Left lung (tissue), 10 donors: Measurements from ENCODE around the gene RAPGEF5. TPM values are rescaled to one million over a fixed set of nuclear protein-coding genes. Genes with fewer than 3 reads are reported as not detected.

ENCODE experiments used
- ATAC-seq: fragments of 200-7000 bp; cut with Tn5 transposase; one replicate; pipeline ENCODE4 v1.9.1; 2020; ENCODE audit warnings: moderate library complexity
- DNase-seq, 4 donors: peaks; one replicate each; pipeline ENCODE4 v3.0.0-alpha.2; 2013 to 2020
- H3K27ac ChIP-seq, 2 donors: fragments of 200-600 bp; sonication (generic) in 1 of 2; one replicate each; pipeline versions ENCODE4 v1.5.0 to v1.8.0; 2020 to 2021
- H3K27me3 ChIP-seq, 2 donors: fragments of 200-600 bp; sonication (generic) in 1 of 2; one replicate each; pipeline versions ENCODE4 v1.5.0 to v1.8.0; 2020 to 2021
- H3K36me3 ChIP-seq, 2 donors: fragments of 200-600 bp; sonication (generic) in 1 of 2; one replicate each; pipeline versions ENCODE4 v1.5.0 to v1.8.0; 2020 to 2021
- H3K4me1 ChIP-seq, 2 donors: fragments of 200-600 bp; one replicate each; pipeline ENCODE4 v1.8.0; 2021
- H3K4me3 ChIP-seq, 2 donors: fragments of 200-600 bp; sonication (generic) in 1 of 2; one replicate each; pipeline versions ENCODE4 v1.5.0 to v1.8.0; 2020 to 2021; ENCODE audit warnings: mild to moderate bottlenecking in 1 of 2
- H3K9me3 ChIP-seq, 2 donors: fragments of 200-600 bp; sonication (generic) in 1 of 2; one replicate each; pipeline versions ENCODE4 v1.5.0 to v1.8.0; 2020 to 2021
- CTCF ChIP-seq, 2 donors: fragments of 200-600 bp; sonication (generic) in 1 of 2; IDR thresholded peaks; one replicate each; pipeline versions ENCODE4 v1.5.0 to v1.8.0; 2021; ENCODE audit warnings: antibody characterized with exemption in 2 of 2
- intact Hi-C, 2 donors: fragments of 100-400 bp; cut with DNase I; formaldehyde crosslinking; loops; one replicate each; pipeline versions ENCODE4 v1.11.2 to v1.14.2; 2022
- polyA plus RNA-seq, 6 donors: library from polyadenylated mRNA; unstranded; fragments of 120-200 nt; gene quantifications; one replicate each; pipeline ENCODE4 v1.2.1, GENCODE V29; 2013; ENCODE audit not compliant: insufficient read length in 6 of 6
- total RNA-seq, 2 donors: library from RNA; stranded (reverse); fragmentation: NEBNext Ultra II Directional; extraction: Animal tissue kit (Norgen Biotek cat#: 25700); gene quantifications; one replicate each; pipeline ENCODE4 v1.2.1, GENCODE V29; 2021
- donor health status: DM: no; HTN: yes; CAD: no.
- donor health status: DM: no; HTN: no; CAD: no.

Gene RAPGEF5
- total and polyA plus RNA-seq, 8 donors, result 44.2 to 98.7 (median 81.7) TPM

- no peaks in the 10 kb centered on the region for H3K27me3 ChIP-seq
- H3K4me1 ChIP-seq, result peaks cover 0 to 9% of the 10 kb centered on the region in 2 donors
- peaks cover 0 to 20% of the 10 kb centered on the region in 2 donors for H3K36me3 ChIP-seq
- no peak overlapping the region for H3K27ac ChIP-seq
- TF ChIP-seq CTCF (IDR thresholded peaks at IDR 0.05), result no peak
- intact Hi-C loops, result no loop called here
- no peak for DNase-seq
- H3K9me3 ChIP-seq, result no peaks in the 10 kb centered on the region
- no peak overlapping the region for H3K4me3 ChIP-seq
- ATAC-seq, result no peak
These were observed 206.7 kb downstream of the RAPGEF5 start for GRCh38 chr7:22150221-22150620.

GRCh38 chr7:22147868-22148267 lies 209.1 kb downstream of the RAPGEF5 start:
- intact Hi-C loops, result no loop called here
- Histone ChIP-seq H3K27me3 (no peaks in the 10 kb centered on the region), H3K9me3 (no peaks in the 10 kb centered on the region), H3K4me1 (peaks cover 0 to 9% of the 10 kb centered on the region in 2 donors), H3K4me3 (no peak overlapping the region), H3K36me3 (peaks cover 0 to 32% of the 10 kb centered on the region in 2 donors), H3K27ac (peak overlapping the region in 1 of 2 donors; percentile 45)
- DNase-seq (no peak), ATAC-seq (no peak)
- TF ChIP-seq CTCF (IDR thresholded peaks at IDR 0.05), result no peak

- peaks cover 0 to 32% of the 10 kb centered on the region in 2 donors for H3K36me3 ChIP-seq
These were observed 209.9 kb downstream of the RAPGEF5 start for GRCh38 chr7:22146961-22147512.

GRCh38 chr7:22144950-22145349 lies 212.0 kb downstream of the RAPGEF5 start:
- H3K4me1 ChIP-seq, result peaks cover 0 to 9% of the 10 kb centered on the region in 2 donors
- no peak for TF ChIP-seq CTCF (IDR thresholded peaks at IDR 0.05)
- H3K9me3 ChIP-seq, result no peaks in the 10 kb centered on the region
- H3K27me3 ChIP-seq, result no peaks in the 10 kb centered on the region
- peaks cover 0 to 43% of the 10 kb centered on the region in 2 donors for H3K36me3 ChIP-seq
- H3K4me3 ChIP-seq, result no peak overlapping the region
- no peak overlapping the region for H3K27ac ChIP-seq
- intact Hi-C loops, result no loop called here
- DNase-seq (no peak), ATAC-seq (no peak)

More at GRCh38 chr7:22146961-22147512, 209.9 kb downstream of the RAPGEF5 start:
- DNase-seq, result peak in 2 of 4 donors; percentile 31 to 34
- intact Hi-C loops, result no loop called here
- Histone ChIP-seq H3K9me3 (no peaks in the 10 kb centered on the region), H3K4me1 (peaks cover 0 to 9% of the 10 kb centered on the region in 2 donors), H3K4me3 (no peak overlapping the region), H3K27me3 (no peaks in the 10 kb centered on the region), H3K27ac (no peak overlapping the region)
- ATAC-seq, result peak; percentile 73
- TF ChIP-seq CTCF (IDR thresholded peaks at IDR 0.05), result no peak

- ATAC-seq (no peak), DNase-seq (no peak)
- Histone ChIP-seq H3K27ac (peak overlapping the region in 1 of 2 donors; percentile 3), H3K4me1 (peaks cover 0 to 9% of the 10 kb centered on the region in 2 donors), H3K36me3 (peaks cover 0 to 46% of the 10 kb centered on the region in 2 donors), H3K4me3 (no peak overlapping the region), H3K9me3 (no peaks in the 10 kb centered on the region), H3K27me3 (no peaks in the 10 kb centered on the region)
- TF ChIP-seq CTCF (IDR thresholded peaks at IDR 0.05), result no peak
- intact Hi-C loops, result no loop called here
These were observed 213.5 kb downstream of the RAPGEF5 start for GRCh38 chr7:22143491-22143890.
